Body of pancreas (tissue), 4 donors: ENCODE data around the gene IFT43. TPM values are rescaled to one million over a fixed set of nuclear protein-coding genes. Genes with fewer than 3 reads are reported as not detected.
"Not testable (repeated sequence)": the region's sequence is repeated elsewhere in the genome, so short reads cannot be mapped to it uniquely, and the experiment has no call there.

ENCODE experiments used
- ATAC-seq: fragments of 150-250 bp; one replicate; pipeline ENCODE4 v1.9.1; 2016
- DNase-seq, 4 donors: peaks; one replicate each; pipeline ENCODE4 v3.0.0-alpha.2; 2019
- H3K27ac ChIP-seq, 4 donors: fragments of 200-600 bp; sonication (generic); 1 replicate in 3 of 4; 2 replicates in 1 of 4; pipeline versions ENCODE4 v1.5.1 to v1.6.1; 2016 to 2019; ENCODE audit warnings: mild to moderate bottlenecking in 1 of 4, mixed read lengths in 1 of 4, moderate library complexity in 1 of 4
- H3K27me3 ChIP-seq, 2 donors: fragments of 200-600 bp; sonication (generic); one replicate each; pipeline ENCODE4 v1.6.0; 2016; ENCODE audit warnings: mild to moderate bottlenecking in 1 of 2
- H3K36me3 ChIP-seq, 2 donors: fragments of 200-600 bp; sonication (generic); replicated peaks in 1 of 2; 2 replicates each; pipeline ENCODE4 v1.5.1; 2016; ENCODE audit warnings: low read depth in 2 of 2; ENCODE audit not compliant: insufficient read depth in 1 of 2
- H3K4me1 ChIP-seq: fragments of 200-600 bp; sonication (generic); one replicate; pipeline ENCODE4 v1.6.0; 2016
- H3K4me3 ChIP-seq, 2 donors: fragments of 200-600 bp; sonication (generic); 1 replicate in 1 of 2; 2 replicates in 1 of 2; pipeline ENCODE4 v1.5.1; 2016 to 2019
- H3K9me3 ChIP-seq, 3 donors: fragments of 200-600 bp; sonication (generic); 1 replicate in 2 of 3; 2 replicates in 1 of 3; pipeline ENCODE4 v1.5.1; 2016
- POLR2A ChIP-seq, 3 donors: fragments of 450-650 bp; IDR thresholded peaks; one replicate each; pipeline ENCODE4 v1.6.1; 2016; ENCODE audit warnings: antibody characterized with exemption in 3 of 3, mild to moderate bottlenecking in 2 of 3
- WGBS, 2 donors: methylation state at CpG; one replicate each; pipeline ENCODE4 v1.1.5; 2017; 5-methylcytosine and 5-hydroxymethylcytosine counted together
- intact Hi-C: fragments of 100-400 bp; cut with DNase I; formaldehyde crosslinking; loops from one replicate; pipeline ENCODE4 v1.15.1; 2023
- total RNA-seq, 2 donors: library from RNA; depleted of rRNA; stranded (reverse); fragments of >200 nt; gene quantifications; one replicate each; pipeline ENCODE4 v1.1.0, GENCODE V29; 2016
- TF ChIP-seq, protein P1 (sequence below), 7 experiments: fragments of 450-650 bp in 4 of 7; fragments of 200-600 bp in 3 of 7; sonication (generic) in 3 of 7; IDR thresholded peaks; one replicate each; pipeline ENCODE4 v1.5.1; 2016 to 2019; ENCODE audit warnings: antibody characterized with exemption in 7 of 7

The IFT43 gene
- total RNA-seq, 2 donors from 2014 or later: 15.0 to 18.5 TPM

GRCh38 chr14:76006253-76006652 lies 20.7 kb downstream of the IFT43 start:
- ATAC-seq (peak; percentile 50), DNase-seq (peak in 1 of 4 donors; percentile 9)
- Histone ChIP-seq H3K27me3 (no peaks in the 10 kb centered on the region), H3K4me3 (no peak overlapping the region), H3K4me1 (peaks cover 9% of the 10 kb centered on the region), H3K9me3 (no peaks in the 10 kb centered on the region), H3K36me3 (peaks cover 0 to 3% of the 10 kb centered on the region in 2 donors), H3K27ac (peak overlapping the region in 2 of 4 donors; percentile 4 to 29)
- WGBS, 2 donors: 40 to 45% methylated on average over 2 of the region's 2 CpGs
- TF ChIP-seq POLR2A (IDR thresholded peaks at IDR 0.05): no peak
- TF ChIP-seq, protein P1, sequence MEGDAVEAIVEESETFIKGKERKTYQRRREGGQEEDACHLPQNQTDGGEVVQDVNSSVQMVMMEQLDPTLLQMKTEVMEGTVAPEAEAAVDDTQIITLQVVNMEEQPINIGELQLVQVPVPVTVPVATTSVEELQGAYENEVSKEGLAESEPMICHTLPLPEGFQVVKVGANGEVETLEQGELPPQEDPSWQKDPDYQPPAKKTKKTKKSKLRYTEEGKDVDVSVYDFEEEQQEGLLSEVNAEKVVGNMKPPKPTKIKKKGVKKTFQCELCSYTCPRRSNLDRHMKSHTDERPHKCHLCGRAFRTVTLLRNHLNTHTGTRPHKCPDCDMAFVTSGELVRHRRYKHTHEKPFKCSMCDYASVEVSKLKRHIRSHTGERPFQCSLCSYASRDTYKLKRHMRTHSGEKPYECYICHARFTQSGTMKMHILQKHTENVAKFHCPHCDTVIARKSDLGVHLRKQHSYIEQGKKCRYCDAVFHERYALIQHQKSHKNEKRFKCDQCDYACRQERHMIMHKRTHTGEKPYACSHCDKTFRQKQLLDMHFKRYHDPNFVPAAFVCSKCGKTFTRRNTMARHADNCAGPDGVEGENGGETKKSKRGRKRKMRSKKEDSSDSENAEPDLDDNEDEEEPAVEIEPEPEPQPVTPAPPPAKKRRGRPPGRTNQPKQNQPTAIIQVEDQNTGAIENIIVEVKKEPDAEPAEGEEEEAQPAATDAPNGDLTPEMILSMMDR (IDR thresholded peaks at IDR 0.05): no peak
- intact Hi-C loops: no loop called here

DNA sequence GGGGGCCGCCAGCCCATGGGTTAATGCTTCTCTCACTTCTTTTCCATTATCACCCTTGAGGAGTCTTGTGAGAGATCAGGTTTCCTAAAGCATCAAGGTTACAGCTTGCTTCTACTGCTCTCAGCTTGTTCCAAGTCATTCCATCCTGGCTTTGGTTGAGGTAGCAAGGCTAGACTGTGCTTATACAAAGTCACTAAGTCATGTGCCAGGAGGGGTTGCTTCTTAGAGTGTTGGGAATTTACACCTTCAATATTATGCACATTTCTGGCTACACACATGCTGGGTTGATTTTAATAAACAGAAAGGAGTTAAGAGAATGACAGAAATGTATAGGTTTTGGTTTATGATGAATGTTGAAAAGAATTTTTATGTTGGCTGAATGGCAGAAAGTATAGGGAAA lies 21.8 kb downstream of the IFT43 start:
- H3K4me1 ChIP-seq: peaks cover 9% of the 10 kb centered on the region
- WGBS, 2 donors: 86 to 94% methylated on average over 1 of the region's 1 CpG
- no peaks in the 10 kb centered on the region for H3K9me3 ChIP-seq
- no peak for TF ChIP-seq POLR2A (IDR thresholded peaks at IDR 0.05)
- TF ChIP-seq, protein P1 (IDR thresholded peaks at IDR 0.05): no peak
- no peak overlapping the region for H3K4me3 ChIP-seq
- peaks cover 0 to 3% of the 10 kb centered on the region in 2 donors for H3K36me3 ChIP-seq
- no peak overlapping the region for H3K27ac ChIP-seq
- ATAC-seq (no peak), DNase-seq (no peak)
- H3K27me3 ChIP-seq: no peaks in the 10 kb centered on the region
- intact Hi-C loops: no loop called here

DNA sequence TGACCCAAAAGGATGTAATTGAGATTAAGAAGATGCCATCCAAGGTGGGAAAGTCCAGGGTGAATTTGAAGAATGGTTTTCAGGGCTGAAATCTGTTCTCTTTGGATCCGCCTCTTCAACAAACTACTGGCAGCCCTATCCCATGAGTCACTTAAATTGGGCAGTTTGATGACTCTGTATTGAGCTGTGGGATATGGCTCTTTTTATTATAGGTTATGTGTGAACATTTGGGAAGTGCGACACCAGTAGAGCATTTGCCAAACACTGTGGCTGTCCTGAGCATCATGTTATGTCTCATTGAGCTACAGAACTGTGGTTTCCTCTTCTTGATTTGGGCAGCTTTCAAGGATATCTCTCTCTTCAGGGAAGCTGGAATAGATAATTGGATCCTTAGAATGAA lies 22.3 kb downstream of the IFT43 start:
- no peak for DNase-seq
- Histone ChIP-seq H3K4me3 (no peak overlapping the region), H3K27me3 (no peaks in the 10 kb centered on the region), H3K4me1 (peaks cover 9% of the 10 kb centered on the region), H3K9me3 (no peaks in the 10 kb centered on the region), H3K27ac (no peak overlapping the region), H3K36me3 (peaks cover 0 to 3% of the 10 kb centered on the region in 2 donors)
- intact Hi-C loops: no loop called here
- 94% methylated on average over 2 of the region's 2 CpGs for WGBS, 2 donors
- TF ChIP-seq, protein P1 (IDR thresholded peaks at IDR 0.05): no peak
- TF ChIP-seq POLR2A (IDR thresholded peaks at IDR 0.05): no peak
- no peak for ATAC-seq

DNA sequence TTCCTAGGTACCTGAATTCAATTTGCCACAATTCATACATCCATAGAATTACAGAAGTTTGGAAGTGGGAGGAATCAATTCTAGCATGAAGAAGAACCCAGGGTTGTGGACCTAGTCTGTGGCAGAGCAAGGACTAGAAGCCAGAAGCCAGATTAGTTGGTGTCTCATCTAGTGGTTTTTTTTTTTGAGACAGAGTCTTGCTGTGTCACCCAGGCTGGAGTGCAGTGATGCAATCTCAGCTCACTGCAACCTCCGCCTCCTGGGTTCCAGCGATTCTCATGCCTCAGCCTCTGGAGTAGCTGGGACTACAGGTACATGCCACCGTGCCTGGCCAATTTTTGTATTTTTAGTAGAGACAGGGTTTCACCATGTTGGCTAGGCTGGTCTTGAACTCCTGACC lies 24.1 kb downstream of the IFT43 start:
- H3K27ac ChIP-seq, DNase-seq, H3K9me3 ChIP-seq, ATAC-seq, H3K4me3 ChIP-seq, H3K36me3 ChIP-seq, H3K4me1 ChIP-seq, intact Hi-C loops, H3K27me3 ChIP-seq: not testable (repeated sequence)
- WGBS, 2 donors: 88 to 98% methylated on average over 3 of the region's 3 CpGs

GRCh38 chr14:76011930-76012329 lies 26.4 kb downstream of the IFT43 start:
- Histone ChIP-seq H3K4me3 (no peak overlapping the region), H3K36me3 (peaks cover 0 to 3% of the 10 kb centered on the region in 2 donors), H3K4me1 (no peaks in the 10 kb centered on the region), H3K9me3 (no peaks in the 10 kb centered on the region), H3K27me3 (no peaks in the 10 kb centered on the region), H3K27ac (no peak overlapping the region)
- no peak for DNase-seq
- ATAC-seq: no peak
- intact Hi-C loops: no loop called here
- no peak for TF ChIP-seq POLR2A (IDR thresholded peaks at IDR 0.05)
- TF ChIP-seq, protein P1 (IDR thresholded peaks at IDR 0.05): no peak
